OCI-LY1 (cell line): ENCODE results near the gene DESI2.

Source experiments
- CTCF ChIP-seq: fragments of 200-600 bp; sonication (generic), shearing (Covaris generic); IDR thresholded peaks from 2 replicates; pipeline ENCODE4 v1.5.1; 2017; ENCODE audit warnings: mild to moderate bottlenecking, antibody characterized with exemption, low read length, moderate library complexity, mixed read lengths
- EZH2 ChIP-seq: fragments of 200-600 bp; sonication (generic), shearing (Covaris generic); IDR thresholded peaks from 2 replicates; pipeline ENCODE4 v1.8.0; 2017; ENCODE audit warnings: borderline replicate concordance, mixed run types, mild to moderate bottlenecking, antibody characterized with exemption, low read length, moderate library complexity, mixed read lengths

DNA sequence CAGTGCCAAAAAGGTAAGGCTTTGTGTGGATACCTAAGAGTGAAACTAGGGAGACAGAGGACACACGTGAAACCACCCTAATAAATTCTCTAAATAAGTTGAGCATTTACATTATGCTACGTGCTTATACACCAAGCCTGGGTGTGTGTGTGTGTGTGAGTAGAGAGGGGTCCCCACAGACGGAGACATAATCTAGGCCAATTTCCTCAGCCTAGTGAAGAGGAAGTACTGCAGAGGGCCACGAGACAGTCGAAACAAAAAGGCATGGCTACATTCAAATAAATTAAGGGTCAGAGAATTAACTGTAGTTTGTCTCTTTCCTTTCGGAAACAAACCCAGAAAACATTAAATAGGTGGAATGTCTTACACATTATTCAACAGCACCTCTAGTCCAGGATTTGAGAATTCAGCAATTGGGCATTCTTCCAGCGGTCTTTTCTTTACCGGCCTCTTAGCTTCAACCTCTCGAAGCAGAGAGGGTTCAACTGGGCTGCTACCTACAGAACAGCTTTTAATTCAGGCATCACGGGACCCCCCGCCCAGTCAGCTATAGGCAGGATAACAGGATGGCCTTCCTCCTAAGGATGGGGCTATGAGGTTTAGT is 75.0 kb downstream of the DESI2 start:
- no peak for TF ChIP-seq CTCF
- no peak for TF ChIP-seq EZH2
